WERI-Rb-1 (cell line): Measurements from ENCODE around the gene KCND3.

ENCODE experiments used
- DNase-seq: peaks from one replicate; pipeline ENCODE4 v3.0.0-alpha.2; 2020
- H3K27ac ChIP-seq: fragments of 250-450 bp; sonication (Bioruptor Pico); 2 replicates; pipeline ENCODE4 v1.5.1; 2020; ENCODE audit warnings: mild to moderate bottlenecking, moderate library complexity
- H3K27me3 ChIP-seq: fragments of 250-450 bp; sonication (Bioruptor Pico); 2 replicates; pipeline ENCODE4 v1.5.1; 2021; ENCODE audit warnings: mild to moderate bottlenecking, low read depth, moderate library complexity; ENCODE audit not compliant: insufficient read depth, severe bottlenecking
- H3K36me3 ChIP-seq: fragments of 250-450 bp; sonication (Bioruptor Pico); 2 replicates; pipeline ENCODE4 v1.5.1; 2020; ENCODE audit warnings: mild to moderate bottlenecking, moderate library complexity
- H3K4me3 ChIP-seq: 2 replicates; pipeline ENCODE4 v1.5.1; 2011; ENCODE audit warnings: low read depth, mild to moderate bottlenecking, control low read depth, low read length
- H3K9me3 ChIP-seq: fragments of 250-450 bp; sonication (Bioruptor Pico); 2 replicates; pipeline ENCODE4 v1.5.1; 2021; ENCODE audit warnings: mild to moderate bottlenecking, moderate library complexity; ENCODE audit not compliant: severe bottlenecking
- CTCF ChIP-seq: IDR thresholded peaks from 2 replicates; pipeline ENCODE4 v1.5.1; 2011; ENCODE audit warnings: low read depth, mild to moderate bottlenecking, control low read depth, inconsistent platforms, low read length

Gene KCND3

GRCh38 chr1:111729271-111729921 lies 260.1 kb downstream of the KCND3 start:
- H3K9me3 ChIP-seq = no peaks in the 10 kb centered on the region
- no peak overlapping the region for H3K4me3 ChIP-seq
- TF ChIP-seq CTCF = no peak
- peak overlapping the region; percentile 42; the same call in 1 of the 2 replicates for H3K27ac ChIP-seq
- peaks cover 15% of the 10 kb centered on the region for H3K36me3 ChIP-seq
- DNase-seq = peak; percentile 59
- H3K27me3 ChIP-seq = no peaks in the 10 kb centered on the region

- no peaks in the 10 kb centered on the region for H3K27me3 ChIP-seq
Measured at GRCh38 chr1:111727056-111727455, 262.4 kb downstream of the KCND3 start.

GRCh38 chr1:111725192-111725591 lies 264.3 kb downstream of the KCND3 start:
- Histone ChIP-seq H3K36me3 (peaks cover 10% of the 10 kb centered on the region), H3K27me3 (no peaks in the 10 kb centered on the region), H3K27ac (peak overlapping the region; percentile 63), H3K9me3 (no peaks in the 10 kb centered on the region), H3K4me3 (no peak overlapping the region)
- peak; percentile 11; the same call in 1 of the 2 replicates for TF ChIP-seq CTCF
- DNase-seq = peak; percentile 89

More at GRCh38 chr1:111727056-111727455, 262.4 kb downstream of the KCND3 start:
- Histone ChIP-seq H3K9me3 (no peaks in the 10 kb centered on the region), H3K4me3 (no peak overlapping the region), H3K27ac (no peak overlapping the region; the same call in 1 of the 2 replicates), H3K36me3 (peaks cover 14% of the 10 kb centered on the region)
- TF ChIP-seq CTCF = no peak
- DNase-seq = no peak

GRCh38 chr1:111723871-111724270 lies 265.6 kb downstream of the KCND3 start:
- H3K27ac ChIP-seq = no peak overlapping the region
- DNase-seq = no peak

GRCh38 chr1:111723091-111723806 lies 266.2 kb downstream of the KCND3 start:
- Histone ChIP-seq H3K4me3 (no peak overlapping the region), H3K27me3 (no peaks in the 10 kb centered on the region), H3K9me3 (no peaks in the 10 kb centered on the region), H3K27ac (no peak overlapping the region), H3K36me3 (peaks cover 10% of the 10 kb centered on the region)
- TF ChIP-seq CTCF = no peak
- DNase-seq = no peak

More at GRCh38 chr1:111723871-111724270, 265.6 kb downstream of the KCND3 start:
- Histone ChIP-seq H3K36me3 (peaks cover 10% of the 10 kb centered on the region), H3K27me3 (no peaks in the 10 kb centered on the region), H3K9me3 (no peaks in the 10 kb centered on the region), H3K4me3 (no peak overlapping the region)
- no peak for TF ChIP-seq CTCF
